Osteoblast (primary cell): ENCODE measurements around the gene CPTP. TPM values are rescaled to one million over a fixed set of nuclear protein-coding genes. Genes with fewer than 3 reads are reported as not detected.
A peak's percentile ranks its signal among the peaks of the same experiment; 100 is the strongest.

Experiments used
- DNase-seq: peaks from one replicate; pipeline ENCODE4 v3.0.0; 2011; ENCODE audit warnings: low spot score, mixed read lengths; ENCODE audit not compliant: insufficient read length; ENCODE audit errors: missing footprints
- H2AFZ ChIP-seq: 2 replicates; pipeline ENCODE4 v1.6.0; 2011; ENCODE audit warnings: mild to moderate bottlenecking, low read length
- H3K27ac ChIP-seq: 2 replicates; pipeline ENCODE4 v1.5.1; 2011; ENCODE audit warnings: mild to moderate bottlenecking, low read depth, low read length, moderate library complexity
- H3K27me3 ChIP-seq: 2 replicates; pipeline ENCODE4 v1.6.0; 2012; ENCODE audit warnings: mild to moderate bottlenecking, control low read depth, inconsistent platforms, low read length, moderate library complexity; ENCODE audit not compliant: insufficient read depth
- H3K36me3 ChIP-seq: 2 replicates; pipeline ENCODE4 v1.5.1; 2011; ENCODE audit warnings: mild to moderate bottlenecking, low read length, control low read depth, moderate library complexity; ENCODE audit not compliant: insufficient read depth
- H3K4me1 ChIP-seq: 2 replicates; pipeline ENCODE4 v1.5.1; 2011; ENCODE audit warnings: mild to moderate bottlenecking, low read length, control low read depth, moderate library complexity; ENCODE audit not compliant: insufficient read depth
- H3K4me2 ChIP-seq: 2 replicates; pipeline ENCODE4 v1.6.0; 2011; ENCODE audit warnings: mild to moderate bottlenecking, low read length; ENCODE audit not compliant: insufficient read depth
- H3K4me3 ChIP-seq: fragments of 200-600 bp; sonication (generic); 3 replicates; pipeline ENCODE4 v1.5.1; 2012; ENCODE audit warnings: mild to moderate bottlenecking, low read length, inconsistent platforms; ENCODE audit not compliant: insufficient read depth
- H3K79me2 ChIP-seq: 2 replicates; pipeline ENCODE4 v1.6.0; 2012; ENCODE audit warnings: mild to moderate bottlenecking, low read length, control low read depth, inconsistent platforms; ENCODE audit not compliant: insufficient read depth
- H3K9me3 ChIP-seq: 2 replicates; pipeline ENCODE4 v1.5.1; 2011; ENCODE audit warnings: low read depth, low read length, control low read depth
- H4K20me1 ChIP-seq: 2 replicates; pipeline ENCODE4 v1.6.0; 2012; ENCODE audit warnings: mild to moderate bottlenecking, low read length, control low read depth; ENCODE audit not compliant: insufficient read depth
- total RNA-seq: library from RNA; depleted of rRNA; stranded (reverse); fragments of >200 nt; gene quantifications from 2 replicates; pipeline ENCODE4 v1.2.3, GENCODE V29; 2012
- TF ChIP-seq, protein P1 (sequence below): IDR thresholded peaks from 2 replicates; pipeline ENCODE4 v1.5.1; 2011; ENCODE audit warnings: mild to moderate bottlenecking, low read depth, low read length, moderate library complexity; ENCODE audit errors: extremely low read depth

Gene CPTP
- total RNA-seq, 1 donor: 13.8 TPM

DNA sequence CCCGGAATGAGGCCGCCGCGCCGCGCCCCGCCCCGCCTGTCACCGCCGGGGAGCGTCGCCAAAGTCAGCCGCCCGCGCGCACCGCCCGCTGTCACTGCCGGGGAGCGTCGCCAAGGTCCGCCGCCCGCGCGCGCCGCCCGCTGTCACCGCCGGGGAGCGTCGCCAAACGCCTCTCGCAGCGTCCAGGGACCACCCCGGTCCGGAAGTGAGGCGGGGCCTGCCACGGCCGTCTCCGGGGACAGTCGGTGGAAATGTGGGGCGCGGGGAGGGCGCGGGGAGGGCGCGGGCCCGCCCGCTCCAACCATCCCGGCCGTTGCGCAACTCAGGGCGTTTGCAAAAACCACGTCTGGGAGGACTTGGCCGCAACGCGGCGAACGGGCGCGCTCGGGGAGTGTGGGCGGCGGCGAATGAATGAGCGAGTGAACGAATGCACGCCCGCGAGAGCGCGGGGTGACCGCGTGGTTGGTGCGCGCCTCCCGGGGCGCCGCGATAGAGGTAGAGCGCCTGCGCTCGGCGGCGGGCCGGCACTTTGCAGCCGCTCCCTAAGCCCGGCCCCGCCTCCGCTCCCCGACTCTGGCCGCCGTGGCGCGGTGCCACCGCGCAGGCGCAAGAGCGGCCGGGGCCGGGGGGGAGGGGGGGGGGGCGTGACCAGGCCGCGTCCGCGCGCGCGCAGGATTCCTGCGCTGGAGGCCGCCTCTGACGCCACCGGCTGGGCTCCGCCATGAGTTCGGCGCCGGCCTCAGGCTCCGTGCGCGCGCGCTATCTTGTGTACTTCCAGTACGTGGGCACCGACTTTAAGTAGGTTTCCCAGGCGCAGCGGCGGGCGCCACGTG lies 16.5 kb upstream of the CPTP start, which contains the start of the genes ACAP3 and PUSL1:
TSS of gene ACAP3 (minus strand) at position 8 of the 833 bp plus-strand sequence. CDS start 115 bp downstream, outside the sequence.
TSS of gene PUSL1 (plus strand) at position 675 of the 833 bp plus-strand sequence. CDS start at position 722, 47 bp downstream.
- Histone ChIP-seq H4K20me1 (peaks cover 46% of the 10 kb centered on the region), H3K4me1 (peaks cover 34% of the 10 kb centered on the region)

DNA sequence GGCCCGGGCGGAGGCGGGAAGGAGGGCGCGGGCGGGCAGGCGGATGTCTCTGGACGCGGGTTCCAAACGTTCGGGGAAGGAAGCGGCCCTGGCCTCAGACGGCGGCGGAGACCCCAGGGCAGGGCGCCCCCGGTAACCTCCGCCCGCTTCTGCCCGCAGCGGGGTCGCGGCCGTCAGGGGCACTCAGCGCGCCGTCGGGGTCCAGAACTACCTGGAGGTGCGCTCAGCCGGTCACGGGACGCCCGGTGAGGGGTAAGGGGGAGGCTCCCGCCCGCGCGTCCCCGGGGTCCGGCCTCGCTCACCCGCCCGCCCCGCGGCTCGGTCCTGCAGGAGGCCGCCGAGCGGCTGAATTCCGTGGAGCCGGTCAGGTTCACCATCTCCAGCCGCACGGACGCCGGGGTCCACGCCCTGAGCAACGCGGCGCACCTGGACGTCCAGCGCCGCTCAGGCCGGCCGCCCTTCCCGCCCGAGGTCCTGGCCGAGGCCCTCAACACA lies 15.8 kb upstream of the CPTP start:
- Histone ChIP-seq H3K27me3 (no peaks in the 10 kb centered on the region), H3K9me3 (no peaks in the 10 kb centered on the region), H2AFZ (no peak overlapping the region), H3K4me2 (peak overlapping the region; percentile 89), H3K79me2 (peaks cover 59% of the 10 kb centered on the region), H3K36me3 (peaks cover 32% of the 10 kb centered on the region), H3K4me1 (peaks cover 34% of the 10 kb centered on the region), H3K4me3 (peak overlapping the region; percentile 86), H3K27ac (peak overlapping the region; percentile 77), H4K20me1 (peaks cover 48% of the 10 kb centered on the region)
- TF ChIP-seq, protein P1, sequence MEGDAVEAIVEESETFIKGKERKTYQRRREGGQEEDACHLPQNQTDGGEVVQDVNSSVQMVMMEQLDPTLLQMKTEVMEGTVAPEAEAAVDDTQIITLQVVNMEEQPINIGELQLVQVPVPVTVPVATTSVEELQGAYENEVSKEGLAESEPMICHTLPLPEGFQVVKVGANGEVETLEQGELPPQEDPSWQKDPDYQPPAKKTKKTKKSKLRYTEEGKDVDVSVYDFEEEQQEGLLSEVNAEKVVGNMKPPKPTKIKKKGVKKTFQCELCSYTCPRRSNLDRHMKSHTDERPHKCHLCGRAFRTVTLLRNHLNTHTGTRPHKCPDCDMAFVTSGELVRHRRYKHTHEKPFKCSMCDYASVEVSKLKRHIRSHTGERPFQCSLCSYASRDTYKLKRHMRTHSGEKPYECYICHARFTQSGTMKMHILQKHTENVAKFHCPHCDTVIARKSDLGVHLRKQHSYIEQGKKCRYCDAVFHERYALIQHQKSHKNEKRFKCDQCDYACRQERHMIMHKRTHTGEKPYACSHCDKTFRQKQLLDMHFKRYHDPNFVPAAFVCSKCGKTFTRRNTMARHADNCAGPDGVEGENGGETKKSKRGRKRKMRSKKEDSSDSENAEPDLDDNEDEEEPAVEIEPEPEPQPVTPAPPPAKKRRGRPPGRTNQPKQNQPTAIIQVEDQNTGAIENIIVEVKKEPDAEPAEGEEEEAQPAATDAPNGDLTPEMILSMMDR: no peak
- DNase-seq: no peak

More for the DNA sequence above, 16.5 kb upstream of the CPTP start, which contains the start of the genes ACAP3 and PUSL1:
- Histone ChIP-seq H3K27me3 (no peaks in the 10 kb centered on the region), H3K9me3 (no peaks in the 10 kb centered on the region), H3K79me2 (peaks cover 58% of the 10 kb centered on the region), H3K4me2 (peak within 1 kb of the TSS; percentile 89), H2AFZ (peak within 1 kb of the TSS; percentile 51), H3K4me3 (peak within 1 kb of the TSS; percentile 86), H3K27ac (peak within 1 kb of the TSS; percentile 77), H3K36me3 (peaks cover 25% of the 10 kb centered on the region)
- peak; percentile 100 for DNase-seq
- TF ChIP-seq, protein P1: no peak

DNA sequence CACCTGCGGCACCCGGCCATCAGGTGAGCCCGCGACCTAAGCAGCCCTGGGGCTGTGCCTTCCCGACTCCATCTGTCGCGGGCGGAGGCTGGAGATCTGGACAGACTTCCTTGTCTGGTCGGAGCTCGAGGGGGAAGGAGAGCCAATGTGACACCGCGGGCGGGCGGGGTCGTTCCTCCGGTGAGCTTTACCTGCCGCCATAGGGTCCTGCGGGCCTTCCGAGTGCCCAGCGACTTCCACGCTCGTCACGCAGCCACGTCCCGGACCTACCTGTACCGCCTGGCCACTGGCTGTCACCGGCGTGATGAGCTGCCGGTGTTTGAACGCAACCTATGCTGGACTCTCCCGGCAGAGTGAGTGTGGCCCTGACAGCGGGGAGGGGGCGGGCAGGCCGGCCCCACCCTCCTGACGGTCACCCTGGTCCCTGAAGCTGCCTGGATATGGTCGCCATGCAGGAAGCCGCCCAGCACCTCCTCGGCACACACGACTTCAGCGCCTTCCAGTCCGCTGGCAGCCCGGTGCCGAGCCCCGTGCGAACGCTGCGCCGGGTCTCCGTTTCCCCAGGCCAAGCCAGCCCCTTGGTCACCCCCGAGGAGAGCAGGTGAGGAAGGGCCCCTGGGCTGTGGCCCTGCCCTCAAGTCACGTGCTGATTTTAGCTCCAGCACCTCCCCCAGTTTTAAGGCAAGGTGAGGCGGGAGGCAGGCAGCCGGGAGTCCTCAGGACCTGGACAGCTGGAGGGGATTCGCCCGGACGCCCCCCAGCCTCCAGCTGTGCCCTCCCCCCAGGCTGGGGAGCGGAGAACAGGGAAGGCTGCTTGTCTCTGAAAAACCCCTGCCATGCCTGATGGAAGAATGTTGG lies 15.1 kb upstream of the CPTP start:
- DNase-seq: no peak
- peaks cover 32% of the 10 kb centered on the region for H3K4me1 ChIP-seq
- H3K27me3 ChIP-seq: no peaks in the 10 kb centered on the region
- H3K36me3 ChIP-seq: peaks cover 39% of the 10 kb centered on the region
- peaks cover 48% of the 10 kb centered on the region for H4K20me1 ChIP-seq
- no peaks in the 10 kb centered on the region for H3K9me3 ChIP-seq
- peak overlapping the region; percentile 89 for H3K4me2 ChIP-seq
- no peak overlapping the region for H2AFZ ChIP-seq
- H3K79me2 ChIP-seq: peaks cover 53% of the 10 kb centered on the region
- peak overlapping the region; percentile 86 for H3K4me3 ChIP-seq
- peak overlapping the region; percentile 77 for H3K27ac ChIP-seq
- TF ChIP-seq, protein P1: no peak
